Smooth muscle cell (in vitro differentiated cells): ENCODE data around the gene ATP5ME. TPM values are rescaled to one million over a fixed set of nuclear protein-coding genes. Genes with fewer than 3 reads are reported as not detected.

Experiments used
- DNase-seq: peaks from one replicate; lab custom pipeline; 2025; ENCODE audit not compliant: unreplicated experiment; lab: John Stamatoyannopoulos, UW
- H2AFZ ChIP-seq: fragments of 200-600 bp; sonication (generic); 2 replicates; pipeline ENCODE4 v1.6.0; 2016; ENCODE audit warnings: antibody characterized with exemption, low read depth, mild to moderate bottlenecking
- H3F3A ChIP-seq: fragments of 200-600 bp; sonication (generic); 2 replicates; pipeline ENCODE4 v1.6.0; 2017; ENCODE audit warnings: antibody characterized with exemption, low read depth
- H3K27ac ChIP-seq: fragments of 200-600 bp; sonication (generic); 2 replicates; pipeline ENCODE4 v1.5.1; 2016; ENCODE audit warnings: low read depth, mild to moderate bottlenecking
- H3K27me3 ChIP-seq: fragments of 200-600 bp; sonication (generic); 2 replicates; pipeline ENCODE4 v1.6.1; 2016; ENCODE audit warnings: low read depth, mild to moderate bottlenecking
- H3K36me3 ChIP-seq: fragments of 200-600 bp; sonication (generic); 2 replicates; pipeline ENCODE4 v1.5.1; 2016; ENCODE audit warnings: low read depth
- H3K4me1 ChIP-seq: fragments of 200-600 bp; sonication (generic); 2 replicates; pipeline ENCODE4 v1.5.1; 2016; ENCODE audit warnings: low read depth
- H3K4me2 ChIP-seq: fragments of 200-600 bp; sonication (generic); 2 replicates; pipeline ENCODE4 v1.6.0; 2016; ENCODE audit warnings: mild to moderate bottlenecking
- H3K4me3 ChIP-seq: fragments of 200-600 bp; sonication (generic); 2 replicates; pipeline ENCODE4 v1.5.1; 2016; ENCODE audit warnings: mild to moderate bottlenecking
- H3K79me2 ChIP-seq: fragments of 200-600 bp; sonication (generic); 2 replicates; pipeline ENCODE4 v1.6.0; 2016; ENCODE audit warnings: low read depth, mild to moderate bottlenecking
- H3K9ac ChIP-seq: fragments of 200-600 bp; sonication (generic); 2 replicates; pipeline ENCODE4 v1.6.0; 2016; ENCODE audit warnings: low read depth
- H3K9me3 ChIP-seq: fragments of 200-600 bp; sonication (generic); replicated peaks from 2 replicates; pipeline ENCODE4 v1.5.1; 2016; ENCODE audit warnings: low read depth
- H4K20me1 ChIP-seq: fragments of 200-600 bp; sonication (generic); 2 replicates; pipeline ENCODE4 v1.6.0; 2016; ENCODE audit warnings: low read depth
- WGBS: methylation state at CpG from one replicate; pipeline ENCODE4 v1.1.7; 2016; ENCODE audit warnings: low lambda C conversion rate; 5-methylcytosine and 5-hydroxymethylcytosine counted together
- polyA plus RNA-seq: library from polyadenylated mRNA; unstranded; fragments of >200 nt; fragmentation: Nextera tagmentation; extraction: Ambion mirVana; gene quantifications from 2 replicates; pipeline ENCODE4 v1.2.1, GENCODE V29; 2016
- total RNA-seq: library from RNA; depleted of rRNA; stranded (reverse); fragments of >200 nt; gene quantifications from 2 replicates; pipeline ENCODE4 v1.2.3, GENCODE V29; 2014
- TF ChIP-seq, protein P1 (sequence below): fragments of 200-600 bp; sonication (generic); IDR thresholded peaks from 2 replicates; pipeline ENCODE4 v1.5.1; 2017; ENCODE audit warnings: borderline replicate concordance, mild to moderate bottlenecking, antibody characterized with exemption; ENCODE audit not compliant: insufficient read depth, poor library complexity, severe bottlenecking

ATP5ME gene
- total and polyA plus RNA-seq, 2 experiments from 2014 or later, result 95.4 to 699 TPM

DNA sequence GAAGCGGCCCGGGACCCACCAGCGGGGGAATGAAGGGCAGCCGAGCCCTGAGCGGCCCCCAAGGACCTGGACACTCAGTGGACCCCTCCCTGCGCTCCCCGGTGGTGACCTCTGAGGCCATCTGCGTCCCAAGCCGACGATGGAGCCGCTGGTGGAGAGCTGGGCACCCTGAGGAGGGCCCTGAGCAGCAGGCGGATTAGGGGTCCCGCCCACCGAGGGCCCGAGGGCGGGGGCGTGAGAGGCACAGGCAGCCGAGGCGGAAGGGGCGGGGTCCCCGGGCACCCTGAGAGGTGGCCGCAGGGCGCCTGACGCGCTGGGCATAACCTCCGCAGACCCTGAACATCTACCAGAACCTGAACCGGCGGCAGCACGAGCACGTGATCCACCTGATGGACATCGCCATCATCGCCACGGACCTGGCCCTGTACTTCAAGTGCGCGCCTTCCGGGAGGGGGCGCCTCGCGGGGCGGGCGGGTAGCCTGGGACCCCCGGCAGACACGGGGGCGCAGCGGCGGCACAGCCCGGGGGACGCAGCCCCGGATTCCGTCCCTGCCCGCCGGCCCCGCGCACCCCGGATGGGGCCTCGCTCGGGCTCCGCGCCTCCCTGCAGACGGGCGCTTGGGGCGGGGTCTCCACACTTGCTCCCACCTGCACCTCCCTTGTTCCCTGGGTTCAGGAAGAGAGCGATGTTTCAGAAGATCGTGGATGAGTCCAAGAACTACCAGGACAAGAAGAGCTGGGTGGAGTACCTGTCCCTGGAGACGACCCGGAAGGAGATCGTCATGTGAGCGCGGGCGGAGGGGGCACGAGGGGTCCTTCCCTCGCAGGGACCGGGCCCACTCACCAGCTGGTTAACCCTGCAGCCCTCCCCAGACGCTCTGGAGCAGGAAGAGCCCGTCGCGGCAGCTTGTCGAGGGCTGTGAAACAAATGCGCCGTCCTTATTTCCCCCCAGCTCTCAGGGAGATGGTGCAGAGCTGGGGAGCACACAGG, 10.3 kb downstream of the ATP5ME start:
- Histone ChIP-seq H3K9me3 (no peaks in the 10 kb centered on the region), H3K4me2 (peak overlapping the region; percentile 96), H3K4me1 (peaks cover 7% of the 10 kb centered on the region), H2AFZ (peak overlapping the region; percentile 91), H4K20me1 (no peaks in the 10 kb centered on the region), H3K27me3 (no peaks in the 10 kb centered on the region), H3K36me3 (no peaks in the 10 kb centered on the region), H3K4me3 (peak overlapping the region; percentile 81), H3K27ac (no peak overlapping the region), H3K79me2 (no peaks in the 10 kb centered on the region), H3F3A (no peaks in the 10 kb centered on the region), H3K9ac (peak overlapping the region; percentile 60)
- TF ChIP-seq, protein P1, sequence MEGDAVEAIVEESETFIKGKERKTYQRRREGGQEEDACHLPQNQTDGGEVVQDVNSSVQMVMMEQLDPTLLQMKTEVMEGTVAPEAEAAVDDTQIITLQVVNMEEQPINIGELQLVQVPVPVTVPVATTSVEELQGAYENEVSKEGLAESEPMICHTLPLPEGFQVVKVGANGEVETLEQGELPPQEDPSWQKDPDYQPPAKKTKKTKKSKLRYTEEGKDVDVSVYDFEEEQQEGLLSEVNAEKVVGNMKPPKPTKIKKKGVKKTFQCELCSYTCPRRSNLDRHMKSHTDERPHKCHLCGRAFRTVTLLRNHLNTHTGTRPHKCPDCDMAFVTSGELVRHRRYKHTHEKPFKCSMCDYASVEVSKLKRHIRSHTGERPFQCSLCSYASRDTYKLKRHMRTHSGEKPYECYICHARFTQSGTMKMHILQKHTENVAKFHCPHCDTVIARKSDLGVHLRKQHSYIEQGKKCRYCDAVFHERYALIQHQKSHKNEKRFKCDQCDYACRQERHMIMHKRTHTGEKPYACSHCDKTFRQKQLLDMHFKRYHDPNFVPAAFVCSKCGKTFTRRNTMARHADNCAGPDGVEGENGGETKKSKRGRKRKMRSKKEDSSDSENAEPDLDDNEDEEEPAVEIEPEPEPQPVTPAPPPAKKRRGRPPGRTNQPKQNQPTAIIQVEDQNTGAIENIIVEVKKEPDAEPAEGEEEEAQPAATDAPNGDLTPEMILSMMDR, result peak; percentile 31
- WGBS, result 6% methylated on average over 73 of the region's 80 CpGs
- DNase-seq, result no peak

GRCh38 chr4:663046-663437, 11.0 kb downstream of the ATP5ME start:
- Histone ChIP-seq H4K20me1 (no peaks in the 10 kb centered on the region), H3K27ac (no peak overlapping the region), H3F3A (no peaks in the 10 kb centered on the region), H3K79me2 (no peaks in the 10 kb centered on the region), H2AFZ (peak overlapping the region; percentile 91), H3K9me3 (no peaks in the 10 kb centered on the region), H3K36me3 (no peaks in the 10 kb centered on the region), H3K4me1 (peaks cover 7% of the 10 kb centered on the region), H3K9ac (peak overlapping the region; percentile 60), H3K4me2 (peak overlapping the region; percentile 96), H3K4me3 (peak overlapping the region; percentile 81), H3K27me3 (no peaks in the 10 kb centered on the region)
- 72% methylated on average over 18 of the region's 20 CpGs for WGBS
- TF ChIP-seq, protein P1, result no peak
- no peak for DNase-seq

- TF ChIP-seq, protein P1, result no peak
- H3K36me3 ChIP-seq, result no peaks in the 10 kb centered on the region
- H3K4me1 ChIP-seq, result peaks cover 7% of the 10 kb centered on the region
- no peaks in the 10 kb centered on the region for H3F3A ChIP-seq
- H3K9ac ChIP-seq, result no peak overlapping the region
- no peaks in the 10 kb centered on the region for H3K27me3 ChIP-seq
- no peak overlapping the region for H3K27ac ChIP-seq
- DNase-seq, result no peak
- no peak overlapping the region for H2AFZ ChIP-seq
- H3K4me3 ChIP-seq, result no peak overlapping the region
- H4K20me1 ChIP-seq, result no peaks in the 10 kb centered on the region
- H3K4me2 ChIP-seq, result no peak overlapping the region
- 98% methylated on average over 42 of the region's 42 CpGs for WGBS
- H3K79me2 ChIP-seq, result no peaks in the 10 kb centered on the region
- H3K9me3 ChIP-seq, result no peaks in the 10 kb centered on the region
Observed at GRCh38 chr4:661881-662761, 12.0 kb downstream of the ATP5ME start.
